ENCODE measurements around the gene ATAD3B. TPM values are rescaled to one million over a fixed set of nuclear protein-coding genes. Genes with fewer than 3 reads are reported as not detected.
A peak's percentile ranks its signal among the peaks of the same experiment; 100 is the strongest.
"Not testable (repeated sequence)": the region's sequence is repeated elsewhere in the genome, so short reads cannot be mapped to it uniquely, and the experiment has no call there.

Gene ATAD3B
- total RNA-seq, 1 experiment from 2014 or later: 21.1 TPM

DNA sequence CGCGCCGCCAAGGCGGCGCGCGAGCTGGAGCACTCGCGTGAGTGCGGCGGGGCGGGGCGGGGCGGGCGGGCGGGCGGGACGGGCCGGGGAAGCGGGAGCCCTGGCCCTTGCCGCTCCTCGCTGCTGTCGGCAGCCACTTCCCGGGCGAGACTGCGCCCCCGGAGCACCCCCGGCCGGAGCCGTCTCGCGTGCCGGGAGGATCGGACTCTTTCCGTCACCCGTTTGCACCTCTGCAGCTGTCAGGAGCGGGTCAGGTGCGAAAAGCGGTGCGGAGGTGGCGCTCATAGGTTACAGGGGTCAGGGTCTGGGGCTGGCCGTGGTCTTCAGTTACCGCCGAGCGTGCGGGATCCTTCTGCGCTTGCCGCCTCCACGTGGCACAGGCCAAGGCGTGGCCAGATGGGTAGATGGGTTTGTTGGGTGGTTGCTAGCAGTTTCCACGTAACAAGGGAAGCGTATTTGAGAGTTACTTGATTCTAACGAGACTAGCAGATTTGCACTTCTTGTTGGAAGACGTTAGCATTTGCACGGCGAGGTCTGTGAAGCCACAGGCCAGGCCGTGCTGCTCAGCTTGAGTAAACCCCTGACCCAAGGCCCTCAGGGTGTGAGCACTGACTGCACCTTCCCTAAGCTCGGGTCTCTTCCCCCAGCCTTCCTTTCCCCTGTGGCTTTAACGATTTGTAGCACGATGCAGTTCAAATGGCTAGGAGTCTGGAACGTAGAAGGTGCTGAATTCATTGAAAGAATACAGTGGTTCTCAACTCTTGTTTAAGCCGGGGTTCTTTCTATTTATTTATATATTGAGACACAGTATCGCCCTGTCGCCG is 700 bp downstream of the ATAD3B start:
- not testable (repeated sequence) for DNase-seq (ENCODE audit: extremely low read depth, low read depth)

- not testable (repeated sequence) for DNase-seq (ENCODE audit: extremely low read depth, low read depth)
Measured at GRCh38 chr1:1476011-1476410, 4.4 kb downstream of the ATAD3B start.

DNA sequence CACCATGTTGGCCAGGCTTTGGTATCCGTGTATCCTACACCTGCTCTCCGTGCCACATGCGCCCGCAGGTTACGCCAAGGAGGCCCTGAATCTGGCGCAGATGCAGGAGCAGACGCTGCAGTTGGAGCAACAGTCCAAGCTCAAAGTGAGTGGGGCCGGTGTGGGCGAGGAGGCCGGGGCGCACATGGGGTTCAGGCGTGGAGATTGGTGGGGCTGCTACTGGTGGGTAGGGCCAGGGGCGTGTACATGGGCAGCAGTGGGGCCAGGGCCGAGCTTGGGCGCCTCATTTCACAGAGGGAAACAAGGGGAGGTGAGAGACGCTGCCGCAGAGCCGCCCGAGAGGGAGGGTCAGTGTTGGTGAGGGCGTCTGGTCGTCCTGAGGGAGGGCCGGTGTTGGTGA is 5.6 kb downstream of the ATAD3B start:
- no peak for DNase-seq (ENCODE audit: extremely low read depth, low read depth)

DNA sequence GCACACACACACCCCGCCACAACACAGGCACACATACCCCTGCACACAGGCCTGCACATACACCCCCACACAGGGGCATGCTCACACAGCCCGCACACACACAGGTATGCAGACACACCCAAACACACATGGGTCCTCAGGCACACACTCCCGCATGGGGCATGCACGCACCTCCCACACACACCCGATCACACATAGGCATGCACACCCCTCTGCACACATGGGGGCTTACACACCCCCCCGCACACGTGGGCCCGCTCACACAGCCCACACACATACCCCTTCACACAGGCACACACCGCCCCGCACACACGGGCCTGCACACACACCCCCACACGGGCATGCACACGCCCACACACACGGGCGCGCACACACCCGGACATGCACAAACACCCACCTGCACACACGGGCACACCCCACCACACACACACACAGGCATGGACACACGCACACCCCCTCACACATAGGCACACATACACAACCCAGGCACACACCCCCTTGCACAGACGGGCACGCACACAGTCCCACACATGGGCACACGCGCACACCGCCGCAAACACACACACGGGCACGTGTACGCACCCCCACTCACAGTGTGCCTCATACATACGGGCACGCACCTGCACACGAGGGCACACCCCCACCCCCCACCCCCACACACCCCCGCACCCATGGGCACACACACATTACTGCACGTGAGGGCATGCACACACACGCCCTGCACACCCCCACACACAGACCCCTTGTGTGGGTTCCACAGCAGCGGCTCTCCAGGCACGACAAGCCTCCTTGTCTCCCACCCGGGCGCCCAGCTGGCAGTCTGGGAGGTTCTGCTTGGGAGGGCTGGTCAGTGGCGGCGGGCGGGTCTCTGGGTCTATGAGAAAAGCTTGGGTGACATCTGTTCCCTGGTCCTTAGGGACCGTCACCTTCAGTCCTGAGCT is 8.3 kb downstream of the ATAD3B start:
- no peak for DNase-seq (ENCODE audit: extremely low read depth, low read depth)

GRCh38 chr1:1480488-1480867 is 8.9 kb downstream of the ATAD3B start:
- DNase-seq (ENCODE audit: extremely low read depth, low read depth): not testable (repeated sequence)

GRCh38 chr1:1481811-1482210 is 10.2 kb downstream of the ATAD3B start:
- not testable (repeated sequence) for DNase-seq (ENCODE audit: extremely low read depth, low read depth)

GRCh38 chr1:1482856-1483255 is 11.3 kb downstream of the ATAD3B start:
- DNase-seq (ENCODE audit: extremely low read depth, low read depth): no peak

- no peak for DNase-seq (ENCODE audit: extremely low read depth, low read depth)
Measured at GRCh38 chr1:1483714-1484113, 12.1 kb downstream of the ATAD3B start.

- DNase-seq (ENCODE audit: extremely low read depth, low read depth): not testable (repeated sequence)
Measured at GRCh38 chr1:1484976-1485750, 13.6 kb downstream of the ATAD3B start.

GRCh38 chr1:1485755-1486317 is 14.3 kb downstream of the ATAD3B start:
- not testable (repeated sequence) for DNase-seq (ENCODE audit: extremely low read depth, low read depth)

- no peak for DNase-seq (ENCODE audit: extremely low read depth, low read depth)
Measured at GRCh38 chr1:1487701-1488100, 16.1 kb downstream of the ATAD3B start.

DNA sequence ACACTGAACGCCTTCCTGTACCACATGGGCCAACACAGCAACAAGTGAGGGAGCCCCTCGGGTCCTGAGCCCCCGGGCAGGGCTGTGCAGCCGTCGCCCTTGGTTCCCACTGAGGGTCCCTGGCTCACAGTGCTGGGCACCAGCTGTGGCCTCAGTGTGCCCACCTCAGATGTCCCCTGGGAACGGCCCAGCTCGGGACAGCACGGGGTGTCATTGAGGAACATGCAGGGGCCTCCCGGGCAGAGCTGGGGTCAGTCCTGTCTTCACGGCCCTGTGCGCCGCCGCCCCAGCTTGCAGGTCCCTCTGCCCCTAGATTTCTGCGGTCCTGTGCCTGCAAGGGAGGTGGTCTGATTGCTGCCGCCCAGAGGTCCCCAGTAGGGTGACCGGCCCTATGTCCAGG is 17.7 kb downstream of the ATAD3B start:
- no peak for DNase-seq (ENCODE audit: extremely low read depth, low read depth)

DNA sequence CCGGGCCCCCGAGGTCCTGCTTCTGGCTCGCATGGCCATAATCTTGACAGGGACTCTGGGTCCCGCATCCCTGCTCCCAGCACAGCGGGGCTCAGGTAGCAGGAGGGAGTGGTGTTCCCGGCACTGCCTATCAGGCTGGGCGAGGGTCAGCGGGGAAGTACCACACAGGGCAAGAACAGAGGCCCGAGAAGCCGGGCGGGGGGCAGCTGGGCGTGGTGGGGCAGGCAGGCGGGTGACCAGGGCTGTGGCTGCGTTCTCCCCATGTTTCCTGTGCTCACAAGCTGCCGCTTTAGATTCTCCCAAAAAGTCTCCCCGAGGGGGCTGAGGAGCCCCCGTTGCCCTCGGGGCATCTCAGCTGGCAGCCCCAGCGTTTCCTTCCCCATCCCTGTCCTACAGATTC is 18.3 kb downstream of the ATAD3B start:
- DNase-seq (ENCODE audit: extremely low read depth, low read depth): no peak

- DNase-seq (ENCODE audit: extremely low read depth, low read depth): no peak
Measured at GRCh38 chr1:1490633-1491230, 19.2 kb downstream of the ATAD3B start.

DNA sequence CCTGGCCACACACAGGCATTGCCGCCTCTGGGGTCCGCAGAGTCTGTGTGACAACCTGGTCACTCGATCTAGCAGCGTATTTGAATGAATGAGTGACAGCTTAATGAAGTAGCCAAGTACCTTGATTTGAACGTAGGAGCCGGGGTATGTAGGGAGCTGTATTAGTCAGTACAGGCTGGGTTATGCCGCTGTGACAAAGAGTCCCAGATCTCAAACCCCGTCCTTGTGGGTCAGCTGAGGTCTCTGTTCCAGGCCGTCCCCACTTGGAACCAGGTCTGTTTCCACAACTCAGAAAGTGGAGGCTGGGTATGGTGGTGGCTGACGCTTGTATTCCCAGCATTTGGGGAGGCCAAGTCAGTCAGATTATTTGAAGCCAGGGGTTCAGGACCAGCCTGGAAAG is 20.0 kb downstream of the ATAD3B start:
- DNase-seq (ENCODE audit: extremely low read depth, low read depth): no peak

- not testable (repeated sequence) for DNase-seq (ENCODE audit: extremely low read depth, low read depth)
Measured at GRCh38 chr1:1494311-1494710, 22.7 kb downstream of the ATAD3B start.

GRCh38 chr1:1495461-1495975 is 24.0 kb downstream of the ATAD3B start:
- not testable (repeated sequence) for DNase-seq (ENCODE audit: extremely low read depth, low read depth)

GRCh38 chr1:1504777-1505365 is 33.3 kb downstream of the ATAD3B start:
- peak; percentile 59 for DNase-seq (ENCODE audit: extremely low read depth, low read depth)

DNA sequence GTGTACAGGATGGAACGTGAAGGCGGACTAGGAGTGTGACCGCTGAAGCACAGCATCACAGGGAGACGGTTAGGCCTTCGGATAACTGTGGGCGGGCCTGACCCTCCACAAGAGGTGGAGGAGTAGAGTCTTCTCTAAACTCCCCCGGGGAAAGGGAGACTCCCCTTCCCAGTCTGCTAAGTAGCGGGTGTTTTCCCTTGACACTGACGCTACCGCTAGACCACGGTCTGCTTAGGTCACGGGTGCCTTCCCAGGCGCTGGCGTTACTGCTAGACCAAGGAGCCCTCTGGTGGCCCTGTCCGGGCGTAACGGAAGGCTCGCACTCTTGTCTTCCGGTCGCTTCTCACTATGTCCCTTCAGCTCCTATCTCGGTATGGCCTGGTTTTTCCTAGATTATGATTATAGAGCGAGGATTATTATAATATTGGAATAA is 33.8 kb downstream of the ATAD3B start:
- DNase-seq (ENCODE audit: extremely low read depth, low read depth): peak; percentile 26

Data from NCI-H460 (cell line).